HEK293 (cell line): Measurements from ENCODE around the gene CDC42BPA.

Source experiments
- CTCF ChIA-PET: fragments of 350-600 bp; formaldehyde crosslinking; extraction: SDS; loops from one replicate; lab custom pipeline; 2021; ENCODE audit warnings: antibody characterized with exemption; lab: Yijun Ruan, JAX
- POLR2A ChIA-PET: fragments of 300-600 bp; formaldehyde crosslinking; extraction: SDS; loops from one replicate; lab custom pipeline; 2020; ENCODE audit warnings: antibody characterized with exemption, inconsistent platforms; lab: Yijun Ruan, JAX
- H3K27ac ChIP-seq: fragments of 200-500 bp; sonication (Bioruptor generic); 2 replicates; pipeline ENCODE4 v1.5.1; 2014; ENCODE audit warnings: low read depth, low read length, control low read depth, inconsistent platforms; ENCODE audit errors: extremely low read depth
- H3K36me3 ChIP-seq, 2 experiments: fragments of 200-500 bp in 1 of 2; sonication (Bioruptor generic) in 1 of 2; 1 replicate in 1 of 2; 2 replicates in 1 of 2; pipeline ENCODE4 v1.5.1; 2014 to 2017; ENCODE audit warnings: inconsistent platforms in 2 of 2, low read length in 2 of 2; ENCODE audit not compliant: control insufficient read depth in 2 of 2, insufficient read depth in 1 of 2
- H3K4me1 ChIP-seq: fragments of 200-500 bp; sonication (Bioruptor generic); 2 replicates; pipeline ENCODE4 v1.5.1; 2014; ENCODE audit warnings: mild to moderate bottlenecking, low read length, inconsistent platforms; ENCODE audit not compliant: control insufficient read depth, insufficient read depth
- H3K4me3 ChIP-seq: 2 replicates; pipeline ENCODE4 v1.5.1; 2011; ENCODE audit warnings: low read depth, mild to moderate bottlenecking, control low read depth, low read length, moderate library complexity
- H3K9me3 ChIP-seq: fragments of 200-500 bp; sonication (Bioruptor generic); 2 replicates; pipeline ENCODE4 v1.5.1; 2014; ENCODE audit warnings: low read depth, low read length, inconsistent platforms; ENCODE audit not compliant: control insufficient read depth, insufficient read depth
- BCL6B ChIP-seq: fragments of 450-650 bp; formaldehyde crosslinking; IDR thresholded peaks from 2 replicates; pipeline ENCODE4 v1.5.1; 2017; ENCODE audit warnings: missing biosample characterization, missing genetic modification characterization
- CTCF ChIP-seq: fragments of 450-650 bp; formaldehyde crosslinking; IDR thresholded peaks from 2 replicates; pipeline ENCODE4 v1.5.1; 2016; ENCODE audit warnings: missing biosample characterization, missing genetic modification characterization
- GLIS1 ChIP-seq: fragments of 450-650 bp; formaldehyde crosslinking; IDR thresholded peaks from 2 replicates; pipeline ENCODE4 v1.5.1; 2016; ENCODE audit warnings: missing biosample characterization, missing genetic modification characterization
- HIC1 ChIP-seq: fragments of 450-650 bp; formaldehyde crosslinking; IDR thresholded peaks from 2 replicates; pipeline ENCODE4 v1.5.1; 2016; ENCODE audit warnings: missing biosample characterization, missing genetic modification characterization
- HOXA7 ChIP-seq: sonication (generic); formaldehyde crosslinking; IDR thresholded peaks from 2 replicates; pipeline ENCODE4 v1.8.1; 2022; ENCODE audit warnings: missing genetic modification reagents, borderline replicate concordance
- KLF10 ChIP-seq: fragments of 450-650 bp; IDR thresholded peaks from 2 replicates; pipeline ENCODE4 v1.5.1; 2018; ENCODE audit warnings: missing biosample characterization, mild to moderate bottlenecking, missing genetic modification characterization
- PATZ1 ChIP-seq: fragments of 450-650 bp; formaldehyde crosslinking; IDR thresholded peaks from 2 replicates; pipeline ENCODE4 v1.5.1; 2016; ENCODE audit warnings: missing biosample characterization, missing genetic modification characterization
- PRDM1 ChIP-seq: fragments of 450-650 bp; formaldehyde crosslinking; IDR thresholded peaks from 2 replicates; pipeline ENCODE4; 2016; ENCODE audit warnings: missing biosample characterization, missing genetic modification characterization
- RBAK ChIP-seq: fragments of 450-650 bp; formaldehyde crosslinking; IDR thresholded peaks from 2 replicates; pipeline ENCODE4 v1.5.1; 2016; ENCODE audit warnings: missing biosample characterization, missing genetic modification characterization
- ZBTB10 ChIP-seq: fragments of 450-650 bp; formaldehyde crosslinking; IDR thresholded peaks from 2 replicates; pipeline ENCODE4 v1.5.1; 2016; ENCODE audit warnings: missing biosample characterization, missing genetic modification characterization
- ZBTB20 ChIP-seq: fragments of 450-650 bp; formaldehyde crosslinking; IDR thresholded peaks from 2 replicates; pipeline ENCODE4 v1.5.1; 2016; ENCODE audit warnings: missing biosample characterization, missing genetic modification characterization
- ZBTB48 ChIP-seq: fragments of 450-650 bp; formaldehyde crosslinking; IDR thresholded peaks from 2 replicates; pipeline ENCODE4 v1.5.1; 2016; ENCODE audit warnings: missing biosample characterization, missing genetic modification characterization
- ZBTB6 ChIP-seq: fragments of 450-650 bp; formaldehyde crosslinking; IDR thresholded peaks from 2 replicates; pipeline ENCODE4 v1.5.1; 2017; ENCODE audit warnings: missing biosample characterization, missing genetic modification characterization
- ZFP37 ChIP-seq: fragments of 450-650 bp; formaldehyde crosslinking; IDR thresholded peaks from 2 replicates; pipeline ENCODE4 v1.5.1; 2016; ENCODE audit warnings: missing biosample characterization, missing genetic modification characterization
- ZNF146 ChIP-seq: fragments of 450-650 bp; formaldehyde crosslinking; IDR thresholded peaks from 2 replicates; pipeline ENCODE4 v1.5.1; 2016; ENCODE audit warnings: missing biosample characterization, missing genetic modification characterization
- ZNF266 ChIP-seq: fragments of 450-650 bp; formaldehyde crosslinking; IDR thresholded peaks from 2 replicates; pipeline ENCODE4 v1.5.1; 2016; ENCODE audit warnings: missing biosample characterization, missing genetic modification characterization, low read depth
- ZNF335 ChIP-seq: fragments of 450-650 bp; formaldehyde crosslinking; conservative IDR thresholded peaks from 2 replicates; pipeline ENCODE4 v1.5.1; 2016; ENCODE audit warnings: missing biosample characterization, missing genetic modification characterization
- ZNF529 ChIP-seq: fragments of 450-650 bp; formaldehyde crosslinking; IDR thresholded peaks from 2 replicates; pipeline ENCODE4 v1.5.1; 2017; ENCODE audit warnings: missing genetic modification characterization, missing biosample characterization; ENCODE audit not compliant: insufficient replicate concordance
- ZNF692 ChIP-seq: fragments of 450-650 bp; formaldehyde crosslinking; IDR thresholded peaks from 2 replicates; pipeline ENCODE4 v1.5.1; 2016; ENCODE audit warnings: missing biosample characterization, missing genetic modification characterization
- ZSCAN4 ChIP-seq: fragments of 450-650 bp; formaldehyde crosslinking; IDR thresholded peaks from 2 replicates; pipeline ENCODE4 v1.5.1; 2017; ENCODE audit warnings: missing biosample characterization, missing genetic modification characterization

CDC42BPA gene

GRCh38 chr1:227357927-227358302 is 39.6 kb upstream of the CDC42BPA start (continued):
- no peak for TF ChIP-seq ZNF529 (tag by site-specific recombination)
- no peak for TF ChIP-seq RBAK
- no peak for TF ChIP-seq ZSCAN4 (tag by site-specific recombination)
- TF ChIP-seq CTCF (tag by site-specific recombination) = no peak
- no peak for TF ChIP-seq ZNF692 (tag by site-specific recombination)
- TF ChIP-seq, all 188 proteins: peak for 6

GRCh38 chr1:227357171-227357926 is 39.1 kb upstream of the CDC42BPA start:
- ChIA-PET POLR2A (interaction anchor here (0.7 to 1.8 kb wide), 5 partner anchors 10 to 1048 kb away, joined by 3 to 10 read pairs (median 3); partner anchors contain the start of genes CDC42BPA and LIN9), CTCF (interaction anchor here (0.6 to 1.4 kb wide), 5 partner anchors 36 to 445 kb away, joined by 3 to 5 read pairs (median 3); no protein-coding TSS in a partner anchor)
- H3K4me1 ChIP-seq = peaks cover 15% of the 10 kb centered on the region
- H3K4me3 ChIP-seq = no peak overlapping the region
- no peak overlapping the region for H3K27ac ChIP-seq
- no peaks in the 10 kb centered on the region for H3K9me3 ChIP-seq
- no peaks in the 10 kb centered on the region for H3K36me3 ChIP-seq
- peak; percentile 92 for TF ChIP-seq ZBTB48
- no peak for TF ChIP-seq BCL6B (tag by site-specific recombination)
- no peak for TF ChIP-seq PRDM1 (tag by site-specific recombination)
- 0 out of 2 replicates have a peak, but pooled peaks have one; percentile 16 for TF ChIP-seq ZBTB20 (tag by site-specific recombination)
- no peak for TF ChIP-seq ZBTB10
- 0 out of 2 replicates have a peak, but pooled peaks have one; percentile 20 for TF ChIP-seq ZNF335 (tag by site-specific recombination)
- no peak for TF ChIP-seq ZNF266 (tag by site-specific recombination)
- TF ChIP-seq HOXA7 = no peak
- TF ChIP-seq ZNF146 (tag by site-specific recombination) = no peak
- TF ChIP-seq ZFP37 (tag by site-specific recombination) = peak; percentile 61; the same call in 1 of the 2 replicates
- TF ChIP-seq PATZ1 (tag by site-specific recombination) = peak; percentile 64
- peak; percentile 44; the same call in 1 of the 2 replicates for TF ChIP-seq HIC1
- TF ChIP-seq GLIS1 (tag by site-specific recombination) = peak; percentile 37; the same call in 1 of the 2 replicates
- TF ChIP-seq KLF10 (tag by site-specific recombination) = peak; percentile 70
- TF ChIP-seq ZBTB6 (tag by site-specific recombination) = no peak
